ENCODE results near the gene TNFRSF21. TPM values are rescaled to one million over a fixed set of nuclear protein-coding genes. Genes with fewer than 3 reads are reported as not detected.

The TNFRSF21 gene
- total and polyA plus RNA-seq, 10 of the 15 experiments (the other 5 are each of a cell fraction or from before 2014, with no cell fraction given) = 0.09 to 1.0 (median 0.27) TPM

- TF ChIP-seq EZH2 (IDR thresholded peaks at IDR 0.05; ENCODE audit: borderline replicate concordance, control insufficient read depth, low read depth, low read length) = no peak
- TF ChIP-seq, protein P1, sequence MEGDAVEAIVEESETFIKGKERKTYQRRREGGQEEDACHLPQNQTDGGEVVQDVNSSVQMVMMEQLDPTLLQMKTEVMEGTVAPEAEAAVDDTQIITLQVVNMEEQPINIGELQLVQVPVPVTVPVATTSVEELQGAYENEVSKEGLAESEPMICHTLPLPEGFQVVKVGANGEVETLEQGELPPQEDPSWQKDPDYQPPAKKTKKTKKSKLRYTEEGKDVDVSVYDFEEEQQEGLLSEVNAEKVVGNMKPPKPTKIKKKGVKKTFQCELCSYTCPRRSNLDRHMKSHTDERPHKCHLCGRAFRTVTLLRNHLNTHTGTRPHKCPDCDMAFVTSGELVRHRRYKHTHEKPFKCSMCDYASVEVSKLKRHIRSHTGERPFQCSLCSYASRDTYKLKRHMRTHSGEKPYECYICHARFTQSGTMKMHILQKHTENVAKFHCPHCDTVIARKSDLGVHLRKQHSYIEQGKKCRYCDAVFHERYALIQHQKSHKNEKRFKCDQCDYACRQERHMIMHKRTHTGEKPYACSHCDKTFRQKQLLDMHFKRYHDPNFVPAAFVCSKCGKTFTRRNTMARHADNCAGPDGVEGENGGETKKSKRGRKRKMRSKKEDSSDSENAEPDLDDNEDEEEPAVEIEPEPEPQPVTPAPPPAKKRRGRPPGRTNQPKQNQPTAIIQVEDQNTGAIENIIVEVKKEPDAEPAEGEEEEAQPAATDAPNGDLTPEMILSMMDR (IDR thresholded peaks at IDR 0.05 in 2 of 3, conservative IDR thresholded peaks at IDR 0.05 in 1 of 3; ENCODE audit: control insufficient read depth in 2 of 3, extremely low read depth in 1 of 3, insufficient read depth in 1 of 3, low read depth in 3 of 3, low read length in 3 of 3) = no peak
These were observed 61.3 kb downstream of the TNFRSF21 start (continued) for GRCh38 chr6:47248446-47248845.

- Histone ChIP-seq H3K4me2 (ENCODE audit: control insufficient read depth, insufficient read depth) (peak overlapping the region; percentile 36; the same call in 1 of the 2 replicates), H3K79me2 (ENCODE audit: control insufficient read depth, insufficient read depth, low read length) (no peaks in the 10 kb centered on the region), H3K4me1 (ENCODE audit: control insufficient read depth, insufficient read depth, low read length) (peaks cover 19% of the 10 kb centered on the region), H3K9ac (ENCODE audit: control insufficient read depth, insufficient read depth, low read length) (no peak overlapping the region), H3K36me3 (ENCODE audit: control insufficient read depth in 2 of 2, insufficient read depth in 2 of 2, low read length in 1 of 2) (no peaks in the 10 kb centered on the region), H2AFZ (ENCODE audit: control insufficient read depth, low read depth, low read length) (no peak overlapping the region), H4K20me1 (ENCODE audit: control insufficient read depth, insufficient read depth) (no peaks in the 10 kb centered on the region), H3K27ac (ENCODE audit: control insufficient read depth, insufficient read depth) (0 out of 2 replicates have a peak overlapping the region, but pooled peaks have one; percentile 4), H3K27me3 (replicated peaks in 1 of 2; ENCODE audit: control insufficient read depth in 2 of 2, insufficient read depth in 2 of 2, low read length in 1 of 2) (no peaks in the 10 kb centered on the region), H3K9me3 (replicated peaks; ENCODE audit: control insufficient read depth, insufficient read depth, low read length) (no peaks in the 10 kb centered on the region), H3K4me3 (no peak overlapping the region)
- FAIRE-seq (no peak), ATAC-seq (peak; percentile 29), DNase-seq (ENCODE audit: low read depth, low spot score) (no peak)
- in situ Hi-C loops (cut with MboI) (no loop called here), intact Hi-C loops (cut with micrococcal nuclease; ENCODE audit: unreplicated experiment) (no loop called here)
- no TSS peak for BruUV-seq (replicated peaks)
- RAD21 ChIA-PET (ENCODE audit: unreplicated experiment) = interaction anchor here (0.9 to 1.9 kb wide), 5 partner anchors 10 to 146 kb away, joined by 3 to 4 read pairs (median 3); no protein-coding TSS in a partner anchor
- SMC1A ChIA-PET (ENCODE audit: uncharacterized antibody, unreplicated experiment) = interaction anchor here (0.5 to 3.7 kb wide), 7 partner anchors 12 to 232 kb away, joined by 3 to 10 read pairs (median 4); no protein-coding TSS in a partner anchor
- CTCF ChIA-PET = interaction anchor here (1.2 to 1.5 kb wide), 2 partner anchors 8 to 58 kb away, joined by 3 read pairs; no protein-coding TSS in a partner anchor
- POLR2A ChIA-PET = interaction anchor here (0.6 kb wide), 1 partner anchor 292 kb away, joined by 8 read pairs; no protein-coding TSS in a partner anchor
- 0% methylated on average over 2 of the region's 2 CpGs for WGBS (ENCODE audit: insufficient coverage, insufficient replicate concordance, low lambda C conversion rate, missing lambda C conversion rate)
- TF ChIP-seq NFYA (IDR thresholded peaks at IDR 0.05; ENCODE audit: borderline replicate concordance, low read depth, low read length) (no peak), ELK1 (IDR thresholded peaks at IDR 0.05; ENCODE audit: low read depth, low read length) (no peak), SUPT20H (IDR thresholded peaks at IDR 0.05; ENCODE audit: borderline replicate concordance, control insufficient read depth, low read depth, low read length) (no peak), TCF12 (IDR thresholded peaks at IDR 0.05; ENCODE audit: low read depth, low read length) (peak; percentile 65; the same call in 1 of the 2 replicates), IKZF1 (conservative IDR thresholded peaks at IDR 0.05) (no peak; the same call in 1 of the 2 replicates), SMAD1 (IDR thresholded peaks at IDR 0.05; ENCODE audit: low read depth, partially characterized antibody) (no peak), RELB (IDR thresholded peaks at IDR 0.05; ENCODE audit: low read depth) (no peak), ZNF687 (IDR thresholded peaks at IDR 0.05) (no peak), TARDBP (IDR thresholded peaks at IDR 0.05; ENCODE audit: borderline replicate concordance) (no peak)
These were observed 62.4 kb downstream of the TNFRSF21 start for GRCh38 chr6:47247227-47247797.
